Upper lobe of right lung (tissue), 1 donor: Measurements from ENCODE around the gene BIRC2. TPM values are rescaled to one million over a fixed set of nuclear protein-coding genes. Genes with fewer than 3 reads are reported as not detected.

Experiments
- ATAC-seq: fragments of 200-7000 bp; cut with Tn5 transposase; one replicate; pipeline ENCODE4 v1.9.1; 2020; ENCODE audit warnings: mild to moderate bottlenecking, moderate library complexity
- DNase-seq: peaks from one replicate; pipeline ENCODE4 v3.0.0-alpha.2; 2020
- H3K27ac ChIP-seq: fragments of 200-600 bp; one replicate; pipeline ENCODE4 v1.8.0; 2022
- H3K27me3 ChIP-seq: fragments of 200-600 bp; one replicate; pipeline ENCODE4 v1.8.0; 2022; ENCODE audit warnings: mild to moderate bottlenecking
- H3K36me3 ChIP-seq: fragments of 200-600 bp; one replicate; pipeline ENCODE4 v1.8.0; 2022
- H3K4me1 ChIP-seq: fragments of 200-600 bp; one replicate; pipeline ENCODE4 v1.8.0; 2022
- H3K4me3 ChIP-seq: fragments of 200-600 bp; one replicate; pipeline ENCODE4 v1.8.0; 2022; ENCODE audit warnings: mild to moderate bottlenecking
- H3K9me3 ChIP-seq: fragments of 200-600 bp; one replicate; pipeline ENCODE4 v1.8.0; 2022
- CTCF ChIP-seq: fragments of 200-600 bp; IDR thresholded peaks from one replicate; pipeline ENCODE4 v1.8.0; 2022; ENCODE audit warnings: antibody characterized with exemption
- intact Hi-C: fragments of 100-400 bp; cut with DNase I; formaldehyde crosslinking; loops from one replicate; pipeline ENCODE4 v1.11.0; 2022
- total RNA-seq: library from RNA; stranded (reverse); fragmentation: NEBNext Ultra II Directional; extraction: Animal tissue kit (Norgen Biotek cat#: 25700); gene quantifications from one replicate; pipeline ENCODE4 v1.2.1, GENCODE V29; 2021
- donor health status: DM: no; HTN: yes; CAD: no; lungs with severe emphysema.

BIRC2 gene
- total RNA-seq, 1 donor from 2014 or later, result 44.1 TPM

GRCh38 chr11:102387043-102387781, 40.2 kb downstream of the BIRC2 start:
- Histone ChIP-seq H3K4me1 (no peaks in the 10 kb centered on the region), H3K27me3 (no peaks in the 10 kb centered on the region), H3K27ac (no peak overlapping the region), H3K36me3 (peaks cover 23% of the 10 kb centered on the region), H3K9me3 (no peaks in the 10 kb centered on the region), H3K4me3 (no peak overlapping the region)
- no peak for TF ChIP-seq CTCF
- ATAC-seq (no peak), DNase-seq (no peak)
- intact Hi-C loops, result no loop called here

GRCh38 chr11:102389253-102389652, 42.2 kb downstream of the BIRC2 start:
- H3K9me3 ChIP-seq, result no peaks in the 10 kb centered on the region
- DNase-seq, result no peak
- H3K36me3 ChIP-seq, result peaks cover 43% of the 10 kb centered on the region
- no peak for ATAC-seq
- H3K27me3 ChIP-seq, result no peaks in the 10 kb centered on the region
- no peak overlapping the region for H3K4me3 ChIP-seq
- no peak for TF ChIP-seq CTCF
- intact Hi-C loops, result no loop called here
- no peak overlapping the region for H3K27ac ChIP-seq
- no peaks in the 10 kb centered on the region for H3K4me1 ChIP-seq

- Histone ChIP-seq H3K4me3 (no peak overlapping the region), H3K4me1 (no peaks in the 10 kb centered on the region), H3K27ac (no peak overlapping the region), H3K27me3 (no peaks in the 10 kb centered on the region), H3K9me3 (no peaks in the 10 kb centered on the region), H3K36me3 (peaks cover 57% of the 10 kb centered on the region)
- no peak for DNase-seq
- TF ChIP-seq CTCF, result peak; percentile 80
- peak; percentile 97 for ATAC-seq
- intact Hi-C loops, result loop anchor here (10.0 kb wide), 1 partner anchor 94 kb away; no protein-coding TSS in a partner anchor
These were observed 43.9 kb downstream of the BIRC2 start for GRCh38 chr11:102390667-102391465.

- Histone ChIP-seq H3K4me1 (no peaks in the 10 kb centered on the region), H3K36me3 (peaks cover 65% of the 10 kb centered on the region), H3K4me3 (no peak overlapping the region), H3K27ac (no peak overlapping the region), H3K9me3 (no peaks in the 10 kb centered on the region), H3K27me3 (no peaks in the 10 kb centered on the region)
- TF ChIP-seq CTCF, result no peak
- ATAC-seq (no peak), DNase-seq (no peak)
- intact Hi-C loops, result loop anchor here (10.0 kb wide), 1 partner anchor 93 kb away; no protein-coding TSS in a partner anchor
These were observed 44.7 kb downstream of the BIRC2 start for GRCh38 chr11:102391549-102392237.

- intact Hi-C loops, result loop anchor here (10.0 kb wide), 1 partner anchor 92 kb away; no protein-coding TSS in a partner anchor
- H3K36me3 ChIP-seq, result peaks cover 81% of the 10 kb centered on the region
- H3K9me3 ChIP-seq, result no peaks in the 10 kb centered on the region
- H3K27me3 ChIP-seq, result no peaks in the 10 kb centered on the region
- DNase-seq (no peak), ATAC-seq (no peak)
- H3K27ac ChIP-seq, result no peak overlapping the region
- H3K4me3 ChIP-seq, result no peak overlapping the region
- H3K4me1 ChIP-seq, result no peaks in the 10 kb centered on the region
- TF ChIP-seq CTCF, result no peak
These were observed 46.3 kb downstream of the BIRC2 start for GRCh38 chr11:102393272-102393730.
